SJCRH30 (cell line): ENCODE measurements around the gene ETFB. TPM values are rescaled to one million over a fixed set of nuclear protein-coding genes. Genes with fewer than 3 reads are reported as not detected.

Experiments
- DNase-seq, 2 experiments: peaks; one replicate each; pipeline ENCODE4 v3.0.0-alpha.2; 2015 to 2020
- H3K27ac ChIP-seq: fragments of 250-450 bp; sonication (Bioruptor Pico); 2 replicates; pipeline ENCODE4 v1.5.1; 2020; ENCODE audit warnings: mild to moderate bottlenecking, moderate library complexity
- H3K27me3 ChIP-seq: fragments of 250-450 bp; sonication (Bioruptor Pico); 2 replicates; pipeline ENCODE4 v1.5.1; 2020; ENCODE audit warnings: mild to moderate bottlenecking, moderate library complexity
- H3K36me3 ChIP-seq: fragments of 250-450 bp; sonication (Bioruptor Pico); 2 replicates; pipeline ENCODE4 v1.5.1; 2020; ENCODE audit warnings: mild to moderate bottlenecking, moderate library complexity
- H3K4me1 ChIP-seq: fragments of 250-450 bp; sonication (Bioruptor Pico); 2 replicates; pipeline ENCODE4 v1.5.1; 2020; ENCODE audit warnings: mild to moderate bottlenecking, moderate library complexity
- H3K4me3 ChIP-seq: fragments of 250-450 bp; sonication (Bioruptor Pico); 2 replicates; pipeline ENCODE4 v1.5.1; 2020; ENCODE audit warnings: mild to moderate bottlenecking, moderate library complexity
- H3K9me3 ChIP-seq: fragments of 250-450 bp; sonication (Bioruptor Pico); replicated peaks from 2 replicates; pipeline ENCODE4 v1.5.1; 2020; ENCODE audit warnings: mild to moderate bottlenecking, moderate library complexity
- total RNA-seq: library from RNA; depleted of rRNA; stranded (reverse); fragments of >200 nt; shearing (Covaris generic); gene quantifications from 2 replicates; pipeline ENCODE4 v1.2.3, GENCODE V29; 2014

Gene ETFB
- total RNA-seq, 1 experiment from 2014 or later, result 18.6 TPM

GRCh38 chr19:51346742-51347141 lies 19.4 kb downstream of the ETFB start:
- H3K9me3 ChIP-seq, result no peaks in the 10 kb centered on the region
- no peak overlapping the region for H3K4me3 ChIP-seq
- no peak overlapping the region for H3K27ac ChIP-seq
- H3K4me1 ChIP-seq, result peaks cover 11% of the 10 kb centered on the region; the same call in 1 of the 2 replicates
- H3K27me3 ChIP-seq, result no peaks in the 10 kb centered on the region
- no peak for DNase-seq
- no peaks in the 10 kb centered on the region for H3K36me3 ChIP-seq

GRCh38 chr19:51345076-51345620 lies 21.0 kb downstream of the ETFB start:
- Histone ChIP-seq H3K36me3 (no peaks in the 10 kb centered on the region), H3K27me3 (no peaks in the 10 kb centered on the region), H3K4me1 (peaks cover 3% of the 10 kb centered on the region; the same call in 1 of the 2 replicates), H3K27ac (no peak overlapping the region), H3K4me3 (no peak overlapping the region), H3K9me3 (no peaks in the 10 kb centered on the region)
- no peak for DNase-seq

GRCh38 chr19:51342631-51343569 lies 23.3 kb downstream of the ETFB start:
- Histone ChIP-seq H3K9me3 (no peaks in the 10 kb centered on the region), H3K27me3 (no peaks in the 10 kb centered on the region), H3K4me3 (no peak overlapping the region), H3K36me3 (no peaks in the 10 kb centered on the region), H3K4me1 (no peaks in the 10 kb centered on the region), H3K27ac (no peak overlapping the region)
- DNase-seq, result no peak

GRCh38 chr19:51341976-51342580 lies 24.1 kb downstream of the ETFB start, which contains the start of gene VSIG10L:
Gene VSIG10L, minus strand, starts transcription at chr19:51342139. Its CDS starts 15 bp downstream, at chr19:51342124.
- Histone ChIP-seq H3K27me3 (no peaks in the 10 kb centered on the region), H3K27ac (no peak within 1 kb of the TSS), H3K9me3 (no peaks in the 10 kb centered on the region), H3K4me1 (no peaks in the 10 kb centered on the region), H3K36me3 (no peaks in the 10 kb centered on the region), H3K4me3 (no peak within 1 kb of the TSS)
- no peak for DNase-seq

- Histone ChIP-seq H3K27me3 (no peaks in the 10 kb centered on the region), H3K4me1 (no peaks in the 10 kb centered on the region), H3K4me3 (no peak overlapping the region), H3K36me3 (no peaks in the 10 kb centered on the region), H3K27ac (no peak overlapping the region), H3K9me3 (no peaks in the 10 kb centered on the region)
- no peak for DNase-seq
These were observed 25.1 kb downstream of the ETFB start for GRCh38 chr19:51341066-51341465.

GRCh38 chr19:51339687-51340656 lies 26.2 kb downstream of the ETFB start:
- no peak overlapping the region for H3K27ac ChIP-seq
- no peaks in the 10 kb centered on the region for H3K27me3 ChIP-seq
- peak; percentile 18 to 42 for DNase-seq
- no peaks in the 10 kb centered on the region for H3K4me1 ChIP-seq
- no peaks in the 10 kb centered on the region for H3K36me3 ChIP-seq
- no peak overlapping the region for H3K4me3 ChIP-seq
- no peaks in the 10 kb centered on the region for H3K9me3 ChIP-seq

GRCh38 chr19:51339313-51339686 lies 26.9 kb downstream of the ETFB start:
- Histone ChIP-seq H3K27ac (no peak overlapping the region), H3K4me1 (no peaks in the 10 kb centered on the region), H3K9me3 (no peaks in the 10 kb centered on the region)

GRCh38 chr19:51338563-51339312 lies 27.4 kb downstream of the ETFB start:
- no peaks in the 10 kb centered on the region for H3K4me1 ChIP-seq
- H3K4me3 ChIP-seq, result peak overlapping the region; percentile 55
- H3K9me3 ChIP-seq, result no peaks in the 10 kb centered on the region
- DNase-seq, result peak; percentile 69 to 72
- H3K27ac ChIP-seq, result no peak overlapping the region
- no peaks in the 10 kb centered on the region for H3K27me3 ChIP-seq
- H3K36me3 ChIP-seq, result no peaks in the 10 kb centered on the region

More at GRCh38 chr19:51339313-51339686, 26.9 kb downstream of the ETFB start:
- Histone ChIP-seq H3K27me3 (no peaks in the 10 kb centered on the region), H3K4me3 (peak overlapping the region; percentile 55), H3K36me3 (no peaks in the 10 kb centered on the region)
- DNase-seq, result no peak

GRCh38 chr19:51337861-51338562 lies 28.2 kb downstream of the ETFB start:
- no peaks in the 10 kb centered on the region for H3K27me3 ChIP-seq
- DNase-seq, result no peak
- no peak overlapping the region for H3K4me3 ChIP-seq
- H3K9me3 ChIP-seq, result no peaks in the 10 kb centered on the region
- no peaks in the 10 kb centered on the region for H3K4me1 ChIP-seq
- H3K36me3 ChIP-seq, result no peaks in the 10 kb centered on the region
- H3K27ac ChIP-seq, result no peak overlapping the region

- no peak overlapping the region for H3K27ac ChIP-seq
- no peaks in the 10 kb centered on the region for H3K9me3 ChIP-seq
- H3K36me3 ChIP-seq, result no peaks in the 10 kb centered on the region
- no peak for DNase-seq
- H3K4me3 ChIP-seq, result no peak overlapping the region
- no peaks in the 10 kb centered on the region for H3K4me1 ChIP-seq
- H3K27me3 ChIP-seq, result no peaks in the 10 kb centered on the region
These were observed 28.9 kb downstream of the ETFB start for GRCh38 chr19:51337141-51337860.

GRCh38 chr19:51333836-51334460 lies 32.2 kb downstream of the ETFB start:
- Histone ChIP-seq H3K27me3 (no peaks in the 10 kb centered on the region), H3K4me1 (no peaks in the 10 kb centered on the region), H3K27ac (no peak overlapping the region), H3K9me3 (no peaks in the 10 kb centered on the region), H3K4me3 (no peak overlapping the region), H3K36me3 (no peaks in the 10 kb centered on the region)
- peak; percentile 27 to 42 for DNase-seq

- Histone ChIP-seq H3K4me3 (no peak overlapping the region), H3K27me3 (no peaks in the 10 kb centered on the region), H3K9me3 (no peaks in the 10 kb centered on the region), H3K4me1 (no peaks in the 10 kb centered on the region), H3K27ac (no peak overlapping the region), H3K36me3 (no peaks in the 10 kb centered on the region)
- no peak for DNase-seq
These were observed 34.5 kb downstream of the ETFB start for GRCh38 chr19:51331716-51332115.
